Endodermal cell (in vitro differentiated cells): ENCODE data around the gene ZNF845. TPM values are rescaled to one million over a fixed set of nuclear protein-coding genes. Genes with fewer than 3 reads are reported as not detected.

Experiments
- DNase-seq: peaks from one replicate; pipeline ENCODE4 v3.0.0-alpha.2; 2017
- H3K27ac ChIP-seq: 2 replicates; pipeline ENCODE4 v1.5.1; 2013; ENCODE audit warnings: mild to moderate bottlenecking, low read depth, low read length, moderate library complexity
- H3K27me3 ChIP-seq: 2 replicates; pipeline ENCODE4 v1.6.1; 2013; ENCODE audit warnings: mild to moderate bottlenecking, low read length, moderate library complexity; ENCODE audit not compliant: insufficient read depth, control insufficient read depth, poor library complexity, severe bottlenecking
- H3K36me3 ChIP-seq: 2 replicates; pipeline ENCODE4 v1.7.0; 2013; ENCODE audit warnings: mild to moderate bottlenecking, low read length, moderate library complexity; ENCODE audit not compliant: control insufficient read depth, insufficient read depth
- H3K4me1 ChIP-seq: one replicate; pipeline ENCODE4 v1.7.0; 2013; ENCODE audit warnings: low read length; ENCODE audit not compliant: control insufficient read depth, insufficient read depth
- H3K4me3 ChIP-seq: 2 replicates; pipeline ENCODE4 v1.5.1; 2013; ENCODE audit warnings: mild to moderate bottlenecking, low read length, moderate library complexity
- H3K9ac ChIP-seq: 2 replicates; pipeline ENCODE4 v1.6.1; 2013; ENCODE audit warnings: mild to moderate bottlenecking, low read length, moderate library complexity; ENCODE audit not compliant: poor library complexity, severe bottlenecking; ENCODE audit errors: extremely low read depth
- H3K9me3 ChIP-seq: 2 replicates; pipeline ENCODE4 v1.6.1; 2013; ENCODE audit warnings: mild to moderate bottlenecking, low read length, moderate library complexity; ENCODE audit not compliant: control insufficient read depth
- H3K27ac Mint-ChIP-seq: 2 replicates; pipeline ENCODE4 v1.8.0; 2020; ENCODE audit warnings: mixed read lengths
- H3K27me3 Mint-ChIP-seq: 2 replicates; pipeline ENCODE4 v1.8.0; 2021; ENCODE audit warnings: mild to moderate bottlenecking, mixed read lengths; ENCODE audit not compliant: insufficient read depth
- H3K36me3 Mint-ChIP-seq: 2 replicates; pipeline ENCODE4 v1.8.0; 2020; ENCODE audit warnings: low read depth, mixed read lengths
- H3K4me1 Mint-ChIP-seq: 2 replicates; pipeline ENCODE4 v1.8.0; 2020; ENCODE audit warnings: mixed read lengths
- H3K4me3 Mint-ChIP-seq: 2 replicates; pipeline ENCODE4 v1.8.0; 2020; ENCODE audit warnings: mild to moderate bottlenecking, moderate library complexity, mixed read lengths
- H3K9me3 Mint-ChIP-seq: 2 replicates; pipeline ENCODE4 v1.8.0; 2020; ENCODE audit warnings: mild to moderate bottlenecking, mixed read lengths
- WGBS, 2 experiments: methylation state at CpG; one replicate each; pipeline versions ENCODE4 v1.1.5 to v1.1.7; 2013; ENCODE audit warnings: missing lambda C conversion rate in 2 of 2, mixed read lengths in 1 of 2; ENCODE audit not compliant: insufficient coverage in 1 of 2, insufficient read length in 1 of 2; 5-methylcytosine and 5-hydroxymethylcytosine counted together
- total RNA-seq, 2 donors: library from RNA; stranded (reverse); fragmentation: NEBNext Ultra II Directional in 1 of 2; extraction: Animal tissue kit (Norgen Biotek cat#: 25700) in 1 of 2; gene quantifications; 2 replicates in 1 of 2; 3 replicates in 1 of 2; pipeline ENCODE4 v1.2.1, GENCODE V29; 2021
- TF ChIP-seq, protein P1 (sequence below): fragments of 200-600 bp; sonication (generic); conservative IDR thresholded peaks from 2 replicates; pipeline ENCODE4 v1.5.0; 2021; ENCODE audit warnings: antibody characterized with exemption, mild to moderate bottlenecking

ZNF845 gene
- total RNA-seq, 2 donors from 2014 or later, result 19.0 to 24.3 TPM

DNA sequence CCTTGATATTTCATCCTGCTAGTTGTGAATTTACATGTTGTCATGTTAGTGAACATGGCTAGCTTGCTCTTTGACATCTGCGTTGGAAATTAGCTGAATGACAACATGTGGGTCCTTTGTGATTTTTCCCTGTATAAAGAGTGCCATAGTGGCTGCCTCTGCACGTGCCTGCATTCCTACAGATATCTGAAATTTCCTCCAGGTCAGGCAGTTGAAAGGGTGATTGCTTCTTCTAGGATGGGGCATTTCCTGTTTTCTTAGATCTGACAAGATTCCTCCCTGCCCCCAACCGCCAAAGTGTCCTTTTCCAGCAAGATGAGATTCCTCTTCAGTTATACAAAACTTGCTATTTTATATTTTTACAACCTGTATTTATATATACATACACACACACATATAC lies 40.7 kb downstream of the ZNF845 start:
- Histone ChIP-seq H3K36me3 (peaks cover 51% of the 10 kb centered on the region), H3K9me3 (peaks cover 22% of the 10 kb centered on the region), H3K27ac (no peak overlapping the region), H3K9ac (no peak overlapping the region), H3K4me1 (no peaks in the 10 kb centered on the region), H3K27me3 (no peaks in the 10 kb centered on the region), H3K4me3 (no peak overlapping the region)
- no peak overlapping the region for H3K4me3 Mint-ChIP-seq
- H3K27me3 Mint-ChIP-seq, result no peaks in the 10 kb centered on the region
- no peak for DNase-seq
- H3K9me3 Mint-ChIP-seq, result peaks cover 16% of the 10 kb centered on the region
- H3K27ac Mint-ChIP-seq, result peak overlapping the region; percentile 78
- peaks cover 5% of the 10 kb centered on the region for H3K4me1 Mint-ChIP-seq
- 62 to 72% methylated on average over 2 to 3 of the region's 3 CpGs for WGBS, 2 experiments
- TF ChIP-seq, protein P1, sequence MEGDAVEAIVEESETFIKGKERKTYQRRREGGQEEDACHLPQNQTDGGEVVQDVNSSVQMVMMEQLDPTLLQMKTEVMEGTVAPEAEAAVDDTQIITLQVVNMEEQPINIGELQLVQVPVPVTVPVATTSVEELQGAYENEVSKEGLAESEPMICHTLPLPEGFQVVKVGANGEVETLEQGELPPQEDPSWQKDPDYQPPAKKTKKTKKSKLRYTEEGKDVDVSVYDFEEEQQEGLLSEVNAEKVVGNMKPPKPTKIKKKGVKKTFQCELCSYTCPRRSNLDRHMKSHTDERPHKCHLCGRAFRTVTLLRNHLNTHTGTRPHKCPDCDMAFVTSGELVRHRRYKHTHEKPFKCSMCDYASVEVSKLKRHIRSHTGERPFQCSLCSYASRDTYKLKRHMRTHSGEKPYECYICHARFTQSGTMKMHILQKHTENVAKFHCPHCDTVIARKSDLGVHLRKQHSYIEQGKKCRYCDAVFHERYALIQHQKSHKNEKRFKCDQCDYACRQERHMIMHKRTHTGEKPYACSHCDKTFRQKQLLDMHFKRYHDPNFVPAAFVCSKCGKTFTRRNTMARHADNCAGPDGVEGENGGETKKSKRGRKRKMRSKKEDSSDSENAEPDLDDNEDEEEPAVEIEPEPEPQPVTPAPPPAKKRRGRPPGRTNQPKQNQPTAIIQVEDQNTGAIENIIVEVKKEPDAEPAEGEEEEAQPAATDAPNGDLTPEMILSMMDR, result no peak
- peaks cover 84% of the 10 kb centered on the region for H3K36me3 Mint-ChIP-seq

DNA sequence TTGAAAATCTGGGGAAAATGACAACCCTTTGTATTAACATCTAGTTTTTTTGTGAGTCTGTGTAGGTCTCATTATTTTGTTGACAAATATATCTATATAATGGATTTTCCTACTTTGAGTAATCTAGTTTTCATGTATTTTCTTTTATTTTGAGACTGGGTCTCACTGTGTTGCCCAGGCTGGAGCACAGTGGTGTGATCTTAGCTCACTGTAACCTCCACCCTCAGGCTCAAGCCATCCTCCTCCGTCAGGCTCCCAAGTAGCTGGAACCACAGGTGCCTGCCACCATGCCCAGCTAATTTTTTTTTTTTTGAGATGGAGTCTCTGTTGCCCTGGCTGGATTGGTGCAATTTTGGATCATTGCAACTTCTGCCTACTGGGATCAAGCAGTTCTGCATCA lies 41.2 kb downstream of the ZNF845 start:
- no peak overlapping the region for H3K9ac ChIP-seq
- Mint-ChIP-seq H3K9me3 (peaks cover 19% of the 10 kb centered on the region), H3K27me3 (no peaks in the 10 kb centered on the region), H3K27ac (no peak overlapping the region), H3K36me3 (peaks cover 87% of the 10 kb centered on the region), H3K4me3 (no peak overlapping the region), H3K4me1 (peaks cover 5% of the 10 kb centered on the region)
- WGBS, 2 experiments, result 95 to 100% methylated on average over 1 of the region's 1 CpG
- TF ChIP-seq, protein P1, result no peak
- peaks cover 26% of the 10 kb centered on the region for H3K9me3 ChIP-seq
- H3K4me1 ChIP-seq, result no peaks in the 10 kb centered on the region
- no peaks in the 10 kb centered on the region for H3K27me3 ChIP-seq
- no peak overlapping the region for H3K4me3 ChIP-seq
- H3K36me3 ChIP-seq, result peaks cover 55% of the 10 kb centered on the region
- DNase-seq, result no peak
- no peak overlapping the region for H3K27ac ChIP-seq

DNA sequence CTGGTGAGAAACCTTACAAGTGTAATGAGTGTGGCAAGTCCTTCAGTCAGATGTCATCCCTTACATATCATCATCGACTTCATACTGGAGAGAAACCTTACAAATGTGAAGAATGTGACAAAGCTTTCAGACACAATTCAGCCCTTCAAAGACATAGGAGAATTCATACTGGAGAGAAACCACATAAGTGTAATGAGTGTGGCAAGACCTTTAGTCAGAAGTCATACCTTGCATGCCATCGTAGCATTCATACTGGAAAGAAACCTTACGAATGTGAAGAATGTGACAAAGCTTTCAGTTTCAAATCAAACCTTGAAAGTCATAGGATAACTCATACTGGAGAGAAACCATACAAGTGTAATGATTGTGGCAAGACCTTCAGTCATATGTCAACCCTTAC lies 47.8 kb downstream of the ZNF845 start:
- Mint-ChIP-seq H3K9me3 (peaks cover 83% of the 10 kb centered on the region), H3K4me1 (no peaks in the 10 kb centered on the region), H3K4me3 (no peak overlapping the region), H3K27me3 (no peaks in the 10 kb centered on the region), H3K36me3 (peaks cover 99% of the 10 kb centered on the region), H3K27ac (no peak overlapping the region)
- DNase-seq, result no peak
- WGBS, 2 experiments, result 96% methylated on average over 2 to 3 of the region's 3 CpGs
- Histone ChIP-seq H3K9ac (no peak overlapping the region), H3K9me3 (peaks cover 92% of the 10 kb centered on the region), H3K27me3 (no peaks in the 10 kb centered on the region), H3K4me1 (no peaks in the 10 kb centered on the region), H3K4me3 (peak overlapping the region; percentile 39), H3K27ac (no peak overlapping the region), H3K36me3 (peaks cover 97% of the 10 kb centered on the region)
- TF ChIP-seq, protein P1, result no peak
